Calu3 (cell line): ENCODE results near the gene NFU1. TPM values are rescaled to one million over a fixed set of nuclear protein-coding genes. Genes with fewer than 3 reads are reported as not detected.

Experiments
- BruUV-seq: library from RNA; stranded (reverse); fragments of 400-500 nt; replicated peaks from 2 replicates; lab custom pipeline; 2021; lab: Mats Ljungman, UMichigan
- CTCF ChIA-PET: fragments of 300-600 bp; sonication (Branson Sonifier 250); formaldehyde crosslinking; loops from one replicate; lab custom pipeline; 2022; ENCODE audit warnings: antibody characterized with exemption; lab: Charles Lee
- DNase-seq: peaks from one replicate; pipeline ENCODE4 v3.0.0; 2022
- H3K27ac Mint-ChIP-seq: one replicate; pipeline ENCODE4 v1.8.0; 2022; ENCODE audit warnings: mixed read lengths; ENCODE audit not compliant: unreplicated experiment
- H3K27me3 Mint-ChIP-seq: one replicate; pipeline ENCODE4 v1.8.0; 2022; ENCODE audit warnings: mixed read lengths; ENCODE audit not compliant: unreplicated experiment
- H3K36me3 Mint-ChIP-seq: one replicate; pipeline ENCODE4 v1.8.0; 2022; ENCODE audit warnings: mild to moderate bottlenecking, moderate library complexity, mixed read lengths; ENCODE audit not compliant: insufficient read depth, unreplicated experiment
- H3K4me1 Mint-ChIP-seq: one replicate; pipeline ENCODE4 v1.8.0; 2022; ENCODE audit warnings: mild to moderate bottlenecking, low read depth, mixed read lengths; ENCODE audit not compliant: unreplicated experiment
- H3K4me3 Mint-ChIP-seq: one replicate; pipeline ENCODE4 v1.8.0; 2022; ENCODE audit warnings: mild to moderate bottlenecking, low read depth, moderate library complexity, mixed read lengths; ENCODE audit not compliant: unreplicated experiment
- H3K9me3 Mint-ChIP-seq: one replicate; pipeline ENCODE4 v1.8.0; 2022; ENCODE audit warnings: low read depth, mixed read lengths; ENCODE audit not compliant: unreplicated experiment
- intact Hi-C: fragments of 100-400 bp; cut with micrococcal nuclease; formaldehyde crosslinking; loops from one replicate; pipeline ENCODE4 v1.10.0; 2022; ENCODE audit not compliant: unreplicated experiment
- total RNA-seq: library from RNA; stranded (reverse); gene quantifications from 2 replicates; pipeline ENCODE4 v1.2.3, GENCODE V29; 2022
- TF ChIP-seq, protein P1 (sequence below): fragments of 200-600 bp; IDR thresholded peaks from one replicate; pipeline ENCODE4 v1.8.0; 2022; ENCODE audit warnings: antibody characterized with exemption; ENCODE audit not compliant: unreplicated experiment

Gene NFU1
- total RNA-seq, 1 experiment from 2014 or later = 23.4 TPM

DNA sequence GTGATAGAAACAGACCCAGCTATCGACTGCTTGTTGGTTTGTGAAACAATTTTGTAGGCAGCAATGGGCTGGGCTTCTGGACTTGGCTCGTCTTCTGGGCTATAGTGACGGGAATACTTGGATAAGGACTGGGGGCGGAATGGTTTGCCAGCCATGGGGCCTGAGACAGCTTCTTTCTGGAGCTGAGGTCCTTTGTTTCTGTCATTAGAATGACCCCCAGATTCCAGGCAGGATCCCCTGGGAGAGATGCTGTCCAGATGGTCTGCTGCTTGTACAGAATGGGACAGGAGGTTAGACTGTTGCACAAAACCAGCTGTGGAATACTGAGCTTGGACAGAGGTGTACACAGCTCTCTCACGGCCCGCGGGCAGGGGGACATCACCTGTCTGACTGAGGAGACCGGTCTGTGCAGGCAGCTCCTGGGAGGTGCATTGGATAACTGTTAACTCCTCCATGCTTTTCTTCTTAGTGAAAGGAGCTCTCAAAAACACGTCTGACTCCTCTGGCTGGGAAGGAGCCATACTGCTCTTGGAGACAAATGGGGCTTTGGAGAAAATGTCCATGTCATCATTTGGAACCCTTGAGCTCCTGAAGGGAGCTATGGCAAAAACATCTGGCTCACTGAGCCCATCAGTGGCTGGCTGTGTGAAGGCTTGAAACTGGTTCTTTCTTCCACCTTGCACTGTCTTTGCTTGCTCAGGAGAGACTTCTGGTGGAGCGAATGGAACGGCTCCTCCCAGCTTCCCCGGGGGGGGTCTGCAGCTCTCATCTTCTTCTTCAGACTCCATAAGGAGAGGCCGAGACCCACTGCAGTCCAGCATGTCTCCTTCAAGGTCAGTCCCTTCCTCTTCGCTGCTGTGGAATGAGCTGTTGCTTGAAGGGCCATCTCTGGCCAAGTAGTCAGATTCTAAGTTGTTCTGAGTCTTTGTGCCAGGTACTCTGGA is 28.6 kb upstream of the NFU1 start:
- H3K36me3 Mint-ChIP-seq = peaks cover 4% of the 10 kb centered on the region
- H3K4me3 Mint-ChIP-seq = no peak overlapping the region
- no TSS peak for BruUV-seq
- H3K27ac Mint-ChIP-seq = no peak overlapping the region
- H3K27me3 Mint-ChIP-seq = no peaks in the 10 kb centered on the region
- TF ChIP-seq, protein P1, sequence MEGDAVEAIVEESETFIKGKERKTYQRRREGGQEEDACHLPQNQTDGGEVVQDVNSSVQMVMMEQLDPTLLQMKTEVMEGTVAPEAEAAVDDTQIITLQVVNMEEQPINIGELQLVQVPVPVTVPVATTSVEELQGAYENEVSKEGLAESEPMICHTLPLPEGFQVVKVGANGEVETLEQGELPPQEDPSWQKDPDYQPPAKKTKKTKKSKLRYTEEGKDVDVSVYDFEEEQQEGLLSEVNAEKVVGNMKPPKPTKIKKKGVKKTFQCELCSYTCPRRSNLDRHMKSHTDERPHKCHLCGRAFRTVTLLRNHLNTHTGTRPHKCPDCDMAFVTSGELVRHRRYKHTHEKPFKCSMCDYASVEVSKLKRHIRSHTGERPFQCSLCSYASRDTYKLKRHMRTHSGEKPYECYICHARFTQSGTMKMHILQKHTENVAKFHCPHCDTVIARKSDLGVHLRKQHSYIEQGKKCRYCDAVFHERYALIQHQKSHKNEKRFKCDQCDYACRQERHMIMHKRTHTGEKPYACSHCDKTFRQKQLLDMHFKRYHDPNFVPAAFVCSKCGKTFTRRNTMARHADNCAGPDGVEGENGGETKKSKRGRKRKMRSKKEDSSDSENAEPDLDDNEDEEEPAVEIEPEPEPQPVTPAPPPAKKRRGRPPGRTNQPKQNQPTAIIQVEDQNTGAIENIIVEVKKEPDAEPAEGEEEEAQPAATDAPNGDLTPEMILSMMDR = no peak
- H3K4me1 Mint-ChIP-seq = no peaks in the 10 kb centered on the region
- intact Hi-C loops = no loop called here
- H3K9me3 Mint-ChIP-seq = no peaks in the 10 kb centered on the region
- CTCF ChIA-PET = no interaction called here
- DNase-seq = no peak

DNA sequence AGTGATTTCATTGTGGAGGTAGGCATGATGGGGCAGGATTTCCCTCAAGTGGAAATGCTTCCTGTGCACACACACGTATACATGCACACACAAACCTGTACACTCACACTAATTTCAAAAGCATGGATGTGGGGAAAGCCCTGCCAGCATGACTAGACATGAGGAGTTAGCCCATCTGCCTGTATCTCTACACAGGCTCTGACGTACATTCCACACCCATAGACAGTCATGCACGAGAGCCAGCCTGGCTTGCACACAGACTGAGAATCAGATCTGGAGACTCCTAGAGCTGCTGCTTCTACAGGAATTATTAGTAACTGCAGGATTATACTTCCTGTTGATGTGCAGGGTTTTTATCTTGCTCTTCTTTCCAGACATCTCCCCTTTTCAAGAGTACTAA is 27.3 kb upstream of the NFU1 start:
- CTCF ChIA-PET = interaction anchor here (0.6 kb wide), 1 partner anchor 12 kb away, joined by 4 read pairs; no protein-coding TSS in a partner anchor
- BruUV-seq = no TSS peak
- H3K4me3 Mint-ChIP-seq = no peak overlapping the region
- H3K27ac Mint-ChIP-seq = no peak overlapping the region
- peaks cover 4% of the 10 kb centered on the region for H3K36me3 Mint-ChIP-seq
- H3K4me1 Mint-ChIP-seq = no peaks in the 10 kb centered on the region
- no peaks in the 10 kb centered on the region for H3K27me3 Mint-ChIP-seq
- TF ChIP-seq, protein P1 = no peak
- intact Hi-C loops = no loop called here
- no peak for DNase-seq
- H3K9me3 Mint-ChIP-seq = no peaks in the 10 kb centered on the region

DNA sequence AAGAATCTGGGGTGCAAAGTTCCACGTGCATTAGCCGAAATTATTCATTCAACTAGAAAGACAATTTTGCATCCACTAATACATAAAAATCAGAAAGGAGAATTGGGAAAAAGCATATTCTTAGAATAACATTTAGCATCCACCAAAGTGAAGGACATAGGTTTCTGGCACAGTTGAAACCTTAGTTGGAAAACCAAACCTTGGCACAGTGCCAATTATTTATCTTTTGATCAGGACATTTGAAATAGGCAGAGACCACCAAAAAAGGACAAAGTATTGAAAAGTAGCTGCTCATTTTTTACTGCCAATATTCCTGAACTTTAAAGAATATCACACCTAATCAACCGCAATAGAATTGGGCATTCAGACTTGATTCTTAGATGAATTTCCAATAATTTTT is 25.5 kb upstream of the NFU1 start:
- TF ChIP-seq, protein P1 = no peak
- Mint-ChIP-seq H3K36me3 (peaks cover 4% of the 10 kb centered on the region), H3K4me1 (no peaks in the 10 kb centered on the region), H3K9me3 (no peaks in the 10 kb centered on the region), H3K4me3 (no peak overlapping the region), H3K27me3 (no peaks in the 10 kb centered on the region), H3K27ac (no peak overlapping the region)
- DNase-seq = no peak
- CTCF ChIA-PET = no interaction called here
- BruUV-seq = no TSS peak
- intact Hi-C loops = no loop called here

DNA sequence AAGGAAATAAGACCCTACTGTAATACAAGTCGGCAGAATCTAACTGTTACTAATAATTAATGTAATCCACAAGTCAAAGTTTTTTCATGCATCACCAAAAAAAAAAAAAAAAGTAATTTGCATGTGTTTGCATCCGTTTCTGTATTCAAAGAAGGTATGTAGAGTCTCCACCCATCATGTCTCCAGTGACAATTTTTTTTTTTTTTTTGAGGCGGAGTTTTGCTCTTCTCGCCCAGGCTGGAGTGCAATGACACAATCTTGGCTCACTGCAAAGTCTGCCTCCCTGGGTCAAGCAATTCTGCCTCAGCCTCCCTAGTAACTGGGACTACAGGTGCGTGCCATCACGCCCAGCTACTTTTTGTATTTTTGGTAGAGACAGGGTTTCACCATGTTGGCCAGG is 24.2 kb upstream of the NFU1 start:
- intact Hi-C loops = no loop called here
- Mint-ChIP-seq H3K4me3 (no peak overlapping the region), H3K27me3 (no peaks in the 10 kb centered on the region), H3K36me3 (peaks cover 4% of the 10 kb centered on the region), H3K4me1 (no peaks in the 10 kb centered on the region), H3K9me3 (no peaks in the 10 kb centered on the region), H3K27ac (no peak overlapping the region)
- CTCF ChIA-PET = no interaction called here
- BruUV-seq = no TSS peak
- DNase-seq = no peak
- TF ChIP-seq, protein P1 = no peak
